HEK293 (cell line): ENCODE measurements around the gene GAPDHS.

Experiments used
- CTCF ChIA-PET: fragments of 350-600 bp; formaldehyde crosslinking; extraction: SDS; loops from one replicate; lab custom pipeline; 2021; ENCODE audit warnings: antibody characterized with exemption; lab: Yijun Ruan, JAX
- POLR2A ChIA-PET: fragments of 300-600 bp; formaldehyde crosslinking; extraction: SDS; loops from one replicate; lab custom pipeline; 2020; ENCODE audit warnings: antibody characterized with exemption, inconsistent platforms; lab: Yijun Ruan, JAX
- H3K27ac ChIP-seq: fragments of 200-500 bp; sonication (Bioruptor generic); 2 replicates; pipeline ENCODE4 v1.5.1; 2014; ENCODE audit warnings: low read depth, low read length, control low read depth, inconsistent platforms; ENCODE audit errors: extremely low read depth
- H3K36me3 ChIP-seq, 2 experiments: fragments of 200-500 bp in 1 of 2; sonication (Bioruptor generic) in 1 of 2; 1 replicate in 1 of 2; 2 replicates in 1 of 2; pipeline ENCODE4 v1.5.1; 2014 to 2017; ENCODE audit warnings: inconsistent platforms in 2 of 2, low read length in 2 of 2; ENCODE audit not compliant: control insufficient read depth in 2 of 2, insufficient read depth in 1 of 2
- H3K4me1 ChIP-seq: fragments of 200-500 bp; sonication (Bioruptor generic); 2 replicates; pipeline ENCODE4 v1.5.1; 2014; ENCODE audit warnings: mild to moderate bottlenecking, low read length, inconsistent platforms; ENCODE audit not compliant: control insufficient read depth, insufficient read depth
- H3K4me3 ChIP-seq: 2 replicates; pipeline ENCODE4 v1.5.1; 2011; ENCODE audit warnings: low read depth, mild to moderate bottlenecking, control low read depth, low read length, moderate library complexity
- H3K9me3 ChIP-seq: fragments of 200-500 bp; sonication (Bioruptor generic); 2 replicates; pipeline ENCODE4 v1.5.1; 2014; ENCODE audit warnings: low read depth, low read length, inconsistent platforms; ENCODE audit not compliant: control insufficient read depth, insufficient read depth
- KLF9 ChIP-seq: fragments of 450-650 bp; formaldehyde crosslinking; IDR thresholded peaks from 2 replicates; pipeline ENCODE4 v1.5.1; 2016; ENCODE audit warnings: missing biosample characterization, missing genetic modification characterization, low read depth
- PRDM1 ChIP-seq: fragments of 450-650 bp; formaldehyde crosslinking; IDR thresholded peaks from 2 replicates; pipeline ENCODE4; 2016; ENCODE audit warnings: missing biosample characterization, missing genetic modification characterization
- SP2 ChIP-seq: fragments of 450-650 bp; formaldehyde crosslinking; IDR thresholded peaks from 2 replicates; pipeline ENCODE4 v1.5.1; 2016; ENCODE audit warnings: missing biosample characterization, missing genetic modification characterization
- ZBTB20 ChIP-seq: fragments of 450-650 bp; formaldehyde crosslinking; IDR thresholded peaks from 2 replicates; pipeline ENCODE4 v1.5.1; 2016; ENCODE audit warnings: missing biosample characterization, missing genetic modification characterization
- ZFP69B ChIP-seq: fragments of 450-650 bp; formaldehyde crosslinking; IDR thresholded peaks from 2 replicates; pipeline ENCODE4 v1.5.1; 2016; ENCODE audit warnings: missing biosample characterization, missing genetic modification characterization
- ZNF366 ChIP-seq: fragments of 450-650 bp; formaldehyde crosslinking; conservative IDR thresholded peaks from 2 replicates; pipeline ENCODE4 v1.5.1; 2016; ENCODE audit warnings: missing biosample characterization, missing genetic modification characterization
- ZNF423 ChIP-seq: fragments of 450-650 bp; formaldehyde crosslinking; IDR thresholded peaks from 2 replicates; pipeline ENCODE4 v1.5.1; 2016; ENCODE audit warnings: missing biosample characterization, missing genetic modification characterization
- TF ChIP-seq, protein P1 (sequence below): fragments of 450-650 bp; formaldehyde crosslinking; IDR thresholded peaks from 2 replicates; pipeline ENCODE4 v1.5.1; 2016; ENCODE audit warnings: missing biosample characterization, missing genetic modification characterization
- TF ChIP-seq, protein P2 (sequence below): fragments of 450-650 bp; formaldehyde crosslinking; IDR thresholded peaks from 2 replicates; pipeline ENCODE4 v1.5.1; 2016; ENCODE audit warnings: missing biosample characterization, missing genetic modification characterization
- TF ChIP-seq, protein P3 (sequence below): fragments of 450-650 bp; formaldehyde crosslinking; IDR thresholded peaks from 2 replicates; pipeline ENCODE4 v1.5.1; 2016; ENCODE audit warnings: missing biosample characterization, missing genetic modification characterization

The GAPDHS gene

DNA sequence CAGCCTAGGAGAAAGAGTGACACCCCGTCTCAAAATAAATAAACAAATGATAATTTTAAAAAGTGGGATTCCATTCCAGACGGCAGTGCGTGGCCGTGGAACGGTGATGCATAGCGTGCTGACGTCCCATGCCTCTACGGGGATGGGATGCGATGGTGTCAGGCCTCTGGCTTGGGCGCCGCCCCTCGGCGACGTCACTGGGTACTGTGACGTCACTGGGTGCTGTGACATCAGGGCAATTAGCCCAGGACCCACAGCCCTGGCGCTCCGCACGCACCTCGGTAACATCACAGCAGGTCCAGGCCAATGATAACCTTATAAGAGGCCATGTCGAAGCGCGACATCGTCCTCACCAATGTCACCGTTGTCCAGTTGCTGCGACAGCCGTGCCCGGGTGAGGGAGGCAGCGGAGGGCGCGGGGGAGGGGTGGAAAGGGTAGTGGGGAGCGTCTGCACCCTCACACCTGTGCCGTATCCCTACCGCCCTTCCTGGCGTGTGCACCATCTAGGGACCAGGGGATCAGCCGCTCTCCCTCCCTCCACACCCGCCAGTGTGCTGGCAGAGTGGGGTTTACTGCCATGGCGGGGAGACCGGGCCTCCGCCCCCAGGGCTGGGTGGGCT, at the start of gene GAPDHS (continued):
- no peak for TF ChIP-seq ZNF423

DNA sequence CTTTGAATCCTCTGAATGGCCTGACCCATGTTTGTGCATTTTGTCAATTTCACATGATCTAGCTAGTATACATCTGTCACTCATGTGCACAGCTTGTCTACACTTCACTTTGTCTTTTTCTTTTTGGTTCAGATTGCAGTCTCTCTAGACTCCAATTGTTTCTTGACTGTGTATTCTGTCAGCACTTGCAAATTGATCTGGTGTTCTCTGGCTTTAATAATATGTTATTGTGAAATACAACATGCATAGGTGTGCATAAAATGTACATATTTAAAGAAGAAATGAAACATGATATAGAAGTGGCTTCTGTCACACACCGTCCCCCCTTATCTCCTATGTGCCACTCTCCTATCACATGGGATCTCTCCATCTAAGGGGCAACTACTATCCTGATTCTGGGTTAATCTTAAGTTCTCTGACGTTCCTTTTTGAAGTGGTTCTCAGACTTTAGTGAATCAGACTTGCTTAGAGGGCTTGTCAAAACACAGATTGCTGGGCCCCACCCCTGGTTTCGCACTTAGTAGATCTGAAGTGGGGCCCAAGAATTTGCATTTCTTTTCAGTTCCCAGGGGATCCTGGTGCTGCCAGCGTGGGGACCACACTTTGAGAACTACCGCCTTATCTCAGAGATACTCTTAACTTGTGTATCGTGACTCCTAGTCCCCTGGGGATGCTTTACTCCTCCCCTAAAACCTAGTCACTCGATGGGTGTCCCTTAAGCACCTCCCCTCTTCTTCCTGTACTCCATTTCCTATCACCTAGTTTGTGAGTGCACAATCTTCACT, 48.8 kb upstream of the GAPDHS start:
- H3K4me3 ChIP-seq, result no peak overlapping the region
- TF ChIP-seq, protein P1, sequence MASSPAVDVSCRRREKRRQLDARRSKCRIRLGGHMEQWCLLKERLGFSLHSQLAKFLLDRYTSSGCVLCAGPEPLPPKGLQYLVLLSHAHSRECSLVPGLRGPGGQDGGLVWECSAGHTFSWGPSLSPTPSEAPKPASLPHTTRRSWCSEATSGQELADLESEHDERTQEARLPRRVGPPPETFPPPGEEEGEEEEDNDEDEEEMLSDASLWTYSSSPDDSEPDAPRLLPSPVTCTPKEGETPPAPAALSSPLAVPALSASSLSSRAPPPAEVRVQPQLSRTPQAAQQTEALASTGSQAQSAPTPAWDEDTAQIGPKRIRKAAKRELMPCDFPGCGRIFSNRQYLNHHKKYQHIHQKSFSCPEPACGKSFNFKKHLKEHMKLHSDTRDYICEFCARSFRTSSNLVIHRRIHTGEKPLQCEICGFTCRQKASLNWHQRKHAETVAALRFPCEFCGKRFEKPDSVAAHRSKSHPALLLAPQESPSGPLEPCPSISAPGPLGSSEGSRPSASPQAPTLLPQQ (tag by site-specific recombination), result 0 out of 2 replicates have a peak, but pooled peaks have one; percentile 21
- TF ChIP-seq PRDM1 (tag by site-specific recombination) (no peak), ZFP69B (tag by site-specific recombination) (0 out of 2 replicates have a peak, but pooled peaks have one; percentile 41), ZBTB20 (tag by site-specific recombination) (peak; percentile 57)
- H3K4me1 ChIP-seq, result peaks cover 8% of the 10 kb centered on the region
- H3K36me3 ChIP-seq, result no peaks in the 10 kb centered on the region; a peak in 1 of 3 replicates
- H3K27ac ChIP-seq, result no peak overlapping the region
- peaks cover 3% of the 10 kb centered on the region; the same call in 1 of the 2 replicates for H3K9me3 ChIP-seq
- CTCF ChIA-PET, result interaction anchor here (0.6 to 5.4 kb wide), 6 partner anchors 11 to 131 kb away, joined by 3 to 34 read pairs (median 5); no protein-coding TSS in a partner anchor
- POLR2A ChIA-PET, result no interaction called here

DNA sequence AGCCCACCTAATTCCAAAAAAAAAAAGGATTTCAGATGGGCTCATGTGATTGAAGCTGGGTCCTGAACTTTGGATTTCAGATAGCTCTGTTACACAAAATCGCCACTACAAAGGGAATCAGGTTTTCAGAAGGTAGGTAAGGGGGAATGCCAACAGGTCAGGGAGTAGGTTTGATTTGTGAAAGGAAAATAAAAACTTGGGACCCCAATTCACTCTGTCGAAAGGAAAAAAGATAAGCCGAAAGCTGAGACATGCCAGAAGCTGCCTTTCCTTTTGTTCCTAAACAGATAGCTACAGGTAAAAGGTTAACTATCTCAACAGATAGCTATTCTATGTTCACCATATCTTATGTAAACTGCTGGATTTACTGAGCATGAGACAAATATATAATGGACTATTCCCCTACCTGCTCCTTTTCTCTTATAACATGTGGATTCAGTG, 47.0 kb upstream of the GAPDHS start:
- no peaks in the 10 kb centered on the region for H3K36me3 ChIP-seq
- TF ChIP-seq, protein P2, sequence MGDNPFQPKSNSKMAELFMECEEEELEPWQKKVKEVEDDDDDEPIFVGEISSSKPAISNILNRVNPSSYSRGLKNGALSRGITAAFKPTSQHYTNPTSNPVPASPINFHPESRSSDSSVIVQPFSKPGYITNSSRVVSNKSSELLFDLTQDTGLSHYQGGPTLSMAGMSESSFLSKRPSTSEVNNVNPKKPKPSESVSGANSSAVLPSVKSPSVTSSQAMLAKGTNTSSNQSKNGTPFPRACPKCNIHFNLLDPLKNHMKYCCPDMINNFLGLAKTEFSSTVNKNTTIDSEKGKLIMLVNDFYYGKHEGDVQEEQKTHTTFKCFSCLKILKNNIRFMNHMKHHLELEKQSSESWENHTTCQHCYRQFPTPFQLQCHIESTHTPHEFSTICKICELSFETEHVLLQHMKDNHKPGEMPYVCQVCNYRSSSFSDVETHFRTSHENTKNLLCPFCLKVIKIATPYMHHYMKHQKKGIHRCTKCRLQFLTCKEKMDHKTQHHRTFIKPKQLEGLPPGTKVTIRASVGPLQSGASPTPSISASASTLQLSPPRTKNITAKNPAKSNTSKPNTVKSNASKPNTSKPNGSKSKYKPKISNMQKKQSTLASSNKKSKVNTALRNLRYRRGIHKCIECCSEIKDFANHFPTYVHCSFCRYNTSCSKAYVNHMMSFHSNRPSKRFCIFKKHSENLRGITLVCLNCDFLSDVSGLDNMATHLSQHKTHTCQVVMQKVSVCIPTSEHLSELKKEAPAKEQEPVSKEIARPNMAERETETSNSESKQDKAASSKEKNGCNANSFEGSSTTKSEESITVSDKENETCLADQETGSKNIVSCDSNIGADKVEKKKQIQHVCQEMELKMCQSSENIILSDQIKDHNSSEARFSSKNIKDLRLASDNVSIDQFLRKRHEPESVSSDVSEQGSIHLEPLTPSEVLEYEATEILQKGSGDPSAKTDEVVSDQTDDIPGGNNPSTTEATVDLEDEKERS (tag by site-specific recombination), result no peak
- no peak for TF ChIP-seq KLF9 (tag by site-specific recombination)
- TF ChIP-seq, protein P3, sequence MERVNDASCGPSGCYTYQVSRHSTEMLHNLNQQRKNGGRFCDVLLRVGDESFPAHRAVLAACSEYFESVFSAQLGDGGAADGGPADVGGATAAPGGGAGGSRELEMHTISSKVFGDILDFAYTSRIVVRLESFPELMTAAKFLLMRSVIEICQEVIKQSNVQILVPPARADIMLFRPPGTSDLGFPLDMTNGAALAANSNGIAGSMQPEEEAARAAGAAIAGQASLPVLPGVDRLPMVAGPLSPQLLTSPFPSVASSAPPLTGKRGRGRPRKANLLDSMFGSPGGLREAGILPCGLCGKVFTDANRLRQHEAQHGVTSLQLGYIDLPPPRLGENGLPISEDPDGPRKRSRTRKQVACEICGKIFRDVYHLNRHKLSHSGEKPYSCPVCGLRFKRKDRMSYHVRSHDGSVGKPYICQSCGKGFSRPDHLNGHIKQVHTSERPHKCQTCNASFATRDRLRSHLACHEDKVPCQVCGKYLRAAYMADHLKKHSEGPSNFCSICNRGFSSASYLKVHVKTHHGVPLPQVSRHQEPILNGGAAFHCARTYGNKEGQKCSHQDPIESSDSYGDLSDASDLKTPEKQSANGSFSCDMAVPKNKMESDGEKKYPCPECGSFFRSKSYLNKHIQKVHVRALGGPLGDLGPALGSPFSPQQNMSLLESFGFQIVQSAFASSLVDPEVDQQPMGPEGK, result no peak
- no peak for TF ChIP-seq SP2 (tag by site-specific recombination)
- no peak for TF ChIP-seq ZNF366 (tag by site-specific recombination)
- CTCF ChIA-PET, result interaction anchor here (0.6 to 5.4 kb wide), 12 partner anchors 9 to 372 kb away, joined by 3 to 63 read pairs (median 5); no protein-coding TSS in a partner anchor
- no peak overlapping the region for H3K27ac ChIP-seq
- POLR2A ChIA-PET, result interaction anchor here (0.6 to 1.4 kb wide), 4 partner anchors 9 to 328 kb away, joined by 3 to 5 read pairs (median 5); no protein-coding TSS in a partner anchor
- peaks cover 7% of the 10 kb centered on the region; the same call in 1 of the 2 replicates for H3K4me1 ChIP-seq
- peaks cover 3% of the 10 kb centered on the region; the same call in 1 of the 2 replicates for H3K9me3 ChIP-seq
- no peak overlapping the region for H3K4me3 ChIP-seq
